ENCODE data around the gene HS6ST2. TPM values are rescaled to one million over a fixed set of nuclear protein-coding genes. Genes with fewer than 3 reads are reported as not detected.

HS6ST2 gene
- total and polyA plus RNA-seq, 10 of the 15 experiments (the other 5 are each of a cell fraction or from before 2014, with no cell fraction given) = not detected

- 34% methylated on average over 4 of the region's 4 CpGs for WGBS (ENCODE audit: insufficient coverage, insufficient replicate concordance, low lambda C conversion rate, missing lambda C conversion rate)
- FAIRE-seq (no peak), ATAC-seq (peak; percentile 55), DNase-seq (ENCODE audit: low read depth, low spot score) (no peak)
- Histone ChIP-seq H4K20me1 (ENCODE audit: control insufficient read depth, insufficient read depth) (no peaks in the 10 kb centered on the region), H3K27me3 (replicated peaks in 1 of 2; ENCODE audit: control insufficient read depth in 2 of 2, insufficient read depth in 2 of 2, low read length in 1 of 2) (no peaks in the 10 kb centered on the region; a peak in 1 of 4 replicates), H3K4me2 (ENCODE audit: control insufficient read depth, insufficient read depth) (no peak overlapping the region), H3K4me1 (ENCODE audit: control insufficient read depth, insufficient read depth, low read length) (no peaks in the 10 kb centered on the region), H3K4me3 (no peak overlapping the region), H3K27ac (ENCODE audit: control insufficient read depth, insufficient read depth) (no peak overlapping the region), H2AFZ (ENCODE audit: control insufficient read depth, low read depth, low read length) (no peak overlapping the region), H3K9ac (ENCODE audit: control insufficient read depth, insufficient read depth, low read length) (no peak overlapping the region), H3K9me3 (replicated peaks; ENCODE audit: control insufficient read depth, insufficient read depth, low read length) (no peaks in the 10 kb centered on the region), H3K36me3 (ENCODE audit: control insufficient read depth in 2 of 2, insufficient read depth in 2 of 2, low read length in 1 of 2) (no peaks in the 10 kb centered on the region), H3K79me2 (ENCODE audit: control insufficient read depth, insufficient read depth, low read length) (no peaks in the 10 kb centered on the region)
- POLR2A ChIA-PET = no interaction called here
- CTCF ChIA-PET = no interaction called here
- TF ChIP-seq BCLAF1 (IDR thresholded peaks at IDR 0.05) = no peak
- no peak for TF ChIP-seq MTA3 (IDR thresholded peaks at IDR 0.05; ENCODE audit: borderline replicate concordance, low read length)
- no peak for TF ChIP-seq SREBF1 (IDR thresholded peaks at IDR 0.05; ENCODE audit: low read length)
- no peak for TF ChIP-seq EED (IDR thresholded peaks at IDR 0.05; ENCODE audit: low read depth)
- SMC1A ChIA-PET (ENCODE audit: uncharacterized antibody, unreplicated experiment) = no interaction called here
- in situ Hi-C loops (cut with MboI) (no loop called here), intact Hi-C loops (cut with micrococcal nuclease; ENCODE audit: unreplicated experiment) (no loop called here)
- BruUV-seq (replicated peaks) = no TSS peak
- RAD21 ChIA-PET (ENCODE audit: unreplicated experiment) = no interaction called here
Measured at GRCh38 chrX:132802033-132802432, 156.4 kb downstream of the HS6ST2 start.

DNA sequence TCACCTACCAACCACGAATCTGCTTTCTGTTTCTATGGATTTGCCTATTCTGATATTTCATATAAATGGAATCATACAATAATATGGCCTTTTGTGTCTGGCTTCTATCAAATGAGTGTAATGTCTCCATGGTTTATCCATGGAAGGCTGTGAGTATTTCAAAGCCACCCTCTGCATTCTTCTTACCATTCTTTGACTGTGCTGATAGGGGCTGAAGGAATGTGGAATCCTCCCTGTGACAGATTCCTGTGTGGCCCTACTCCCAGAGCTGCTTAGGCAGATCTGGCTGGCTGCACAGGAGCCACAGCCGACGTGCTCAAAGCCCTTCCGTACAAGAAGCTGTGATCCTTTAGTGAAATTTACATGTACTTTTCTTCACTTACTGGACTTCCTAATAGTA is 163.2 kb downstream of the HS6ST2 start:
- Histone ChIP-seq H2AFZ (ENCODE audit: control insufficient read depth, low read depth, low read length) (no peak overlapping the region), H3K9ac (ENCODE audit: control insufficient read depth, insufficient read depth, low read length) (no peak overlapping the region), H3K4me3 (no peak overlapping the region), H3K4me2 (ENCODE audit: control insufficient read depth, insufficient read depth) (no peak overlapping the region), H3K27ac (ENCODE audit: control insufficient read depth, insufficient read depth) (no peak overlapping the region), H3K9me3 (replicated peaks; ENCODE audit: control insufficient read depth, insufficient read depth, low read length) (no peaks in the 10 kb centered on the region), H4K20me1 (ENCODE audit: control insufficient read depth, insufficient read depth) (no peaks in the 10 kb centered on the region), H3K27me3 (replicated peaks in 1 of 2; ENCODE audit: control insufficient read depth in 2 of 2, insufficient read depth in 2 of 2, low read length in 1 of 2) (no peaks in the 10 kb centered on the region), H3K36me3 (ENCODE audit: control insufficient read depth in 2 of 2, insufficient read depth in 2 of 2, low read length in 1 of 2) (no peaks in the 10 kb centered on the region), H3K79me2 (ENCODE audit: control insufficient read depth, insufficient read depth, low read length) (no peaks in the 10 kb centered on the region), H3K4me1 (ENCODE audit: control insufficient read depth, insufficient read depth, low read length) (no peaks in the 10 kb centered on the region)
- SMC1A ChIA-PET (ENCODE audit: uncharacterized antibody, unreplicated experiment) = no interaction called here
- TF ChIP-seq RAD21 (IDR thresholded peaks at IDR 0.05; ENCODE audit: insufficient read depth, low read depth, low read length) (no peak), REST (IDR thresholded peaks at IDR 0.05; ENCODE audit: low read depth, low read length) (no peak)
- intact Hi-C loops (cut with micrococcal nuclease; ENCODE audit: unreplicated experiment) = no loop called here
- WGBS (ENCODE audit: insufficient coverage, insufficient replicate concordance, low lambda C conversion rate, missing lambda C conversion rate) = 55% methylated on average over 4 of the region's 4 CpGs
- ATAC-seq (no peak), FAIRE-seq (no peak), DNase-seq (ENCODE audit: low read depth, low spot score) (no peak)
- no TSS peak for BruUV-seq (replicated peaks)
- RAD21 ChIA-PET (ENCODE audit: unreplicated experiment) = no interaction called here
- CTCF ChIA-PET = no interaction called here
- in situ Hi-C loops (cut with MboI) = no loop called here
- POLR2A ChIA-PET = no interaction called here

Data from GM12878 (cell line).